ENCODE measurements around the gene GOLGA6A. TPM values are rescaled to one million over a fixed set of nuclear protein-coding genes. Genes with fewer than 3 reads are reported as not detected.
"Not testable (repeated sequence)": the region's sequence is repeated elsewhere in the genome, so short reads cannot be mapped to it uniquely, and the experiment has no call there.

Gene GOLGA6A
- total RNA-seq, 1 experiment from 2014 or later, result not detected

- H3K27ac Mint-ChIP-seq (ENCODE audit: unreplicated experiment); H3K9me3 Mint-ChIP-seq (ENCODE audit: low read depth, unreplicated experiment); intact Hi-C loops (cut with micrococcal nuclease; ENCODE audit: unreplicated experiment); H3K4me3 Mint-ChIP-seq (ENCODE audit: low read depth, unreplicated experiment); CTCF ChIA-PET; H3K4me1 Mint-ChIP-seq (ENCODE audit: low read depth, unreplicated experiment); BruUV-seq (replicated peaks); H3K36me3 Mint-ChIP-seq (ENCODE audit: insufficient read depth, unreplicated experiment); DNase-seq: not testable (repeated sequence)
- peaks cover 13% of the 10 kb centered on the region for H3K27me3 Mint-ChIP-seq (ENCODE audit: unreplicated experiment)
Observed at GRCh38 chr15:74075781-74076180, 6.6 kb downstream of the GOLGA6A start.

GRCh38 chr15:74072614-74073337 lies 9.6 kb downstream of the GOLGA6A start:
- H3K4me3 Mint-ChIP-seq (ENCODE audit: low read depth, unreplicated experiment); intact Hi-C loops (cut with micrococcal nuclease; ENCODE audit: unreplicated experiment); H3K27ac Mint-ChIP-seq (ENCODE audit: unreplicated experiment); BruUV-seq (replicated peaks); H3K9me3 Mint-ChIP-seq (ENCODE audit: low read depth, unreplicated experiment); H3K4me1 Mint-ChIP-seq (ENCODE audit: low read depth, unreplicated experiment); H3K36me3 Mint-ChIP-seq (ENCODE audit: insufficient read depth, unreplicated experiment); CTCF ChIA-PET: not testable (repeated sequence)
- peaks cover 13% of the 10 kb centered on the region for H3K27me3 Mint-ChIP-seq (ENCODE audit: unreplicated experiment)
- peak; percentile 31 for TF ChIP-seq CTCF (IDR thresholded peaks at IDR 0.05; ENCODE audit: unreplicated experiment)
- DNase-seq, result peak; percentile 78

- H3K36me3 Mint-ChIP-seq (ENCODE audit: insufficient read depth, unreplicated experiment); CTCF ChIA-PET; H3K9me3 Mint-ChIP-seq (ENCODE audit: low read depth, unreplicated experiment); DNase-seq; BruUV-seq (replicated peaks); H3K27ac Mint-ChIP-seq (ENCODE audit: unreplicated experiment); H3K4me1 Mint-ChIP-seq (ENCODE audit: low read depth, unreplicated experiment); H3K4me3 Mint-ChIP-seq (ENCODE audit: low read depth, unreplicated experiment); intact Hi-C loops (cut with micrococcal nuclease; ENCODE audit: unreplicated experiment): not testable (repeated sequence)
- peaks cover 13% of the 10 kb centered on the region for H3K27me3 Mint-ChIP-seq (ENCODE audit: unreplicated experiment)
Observed at GRCh38 chr15:74072132-74072531, 10.2 kb downstream of the GOLGA6A start.

- H3K27ac Mint-ChIP-seq (ENCODE audit: unreplicated experiment); BruUV-seq (replicated peaks); H3K4me3 Mint-ChIP-seq (ENCODE audit: low read depth, unreplicated experiment); H3K4me1 Mint-ChIP-seq (ENCODE audit: low read depth, unreplicated experiment); DNase-seq; CTCF ChIA-PET; intact Hi-C loops (cut with micrococcal nuclease; ENCODE audit: unreplicated experiment); H3K9me3 Mint-ChIP-seq (ENCODE audit: low read depth, unreplicated experiment); H3K36me3 Mint-ChIP-seq (ENCODE audit: insufficient read depth, unreplicated experiment): not testable (repeated sequence)
- H3K27me3 Mint-ChIP-seq (ENCODE audit: unreplicated experiment), result peaks cover 13% of the 10 kb centered on the region
Observed at GRCh38 chr15:74071645-74072044, 10.7 kb downstream of the GOLGA6A start.

- Mint-ChIP-seq H3K4me1 (ENCODE audit: low read depth, unreplicated experiment) (peaks cover 11% of the 10 kb centered on the region), H3K4me3 (ENCODE audit: low read depth, unreplicated experiment) (peak overlapping the region; percentile 21), H3K27me3 (ENCODE audit: unreplicated experiment) (peaks cover 13% of the 10 kb centered on the region)
- peak; percentile 83 for TF ChIP-seq CTCF (IDR thresholded peaks at IDR 0.05; ENCODE audit: unreplicated experiment)
- H3K9me3 Mint-ChIP-seq (ENCODE audit: low read depth, unreplicated experiment); H3K36me3 Mint-ChIP-seq (ENCODE audit: insufficient read depth, unreplicated experiment); intact Hi-C loops (cut with micrococcal nuclease; ENCODE audit: unreplicated experiment); BruUV-seq (replicated peaks); CTCF ChIA-PET; H3K27ac Mint-ChIP-seq (ENCODE audit: unreplicated experiment): not testable (repeated sequence)
- DNase-seq, result peak; percentile 80
Observed at GRCh38 chr15:74065684-74066411, 16.5 kb downstream of the GOLGA6A start.

GRCh38 chr15:74064822-74065221 lies 17.5 kb downstream of the GOLGA6A start:
- Mint-ChIP-seq H3K4me1 (ENCODE audit: low read depth, unreplicated experiment) (peaks cover 11% of the 10 kb centered on the region), H3K27me3 (ENCODE audit: unreplicated experiment) (peaks cover 18% of the 10 kb centered on the region)
- DNase-seq; H3K9me3 Mint-ChIP-seq (ENCODE audit: low read depth, unreplicated experiment); intact Hi-C loops (cut with micrococcal nuclease; ENCODE audit: unreplicated experiment); BruUV-seq (replicated peaks); H3K4me3 Mint-ChIP-seq (ENCODE audit: low read depth, unreplicated experiment); H3K36me3 Mint-ChIP-seq (ENCODE audit: insufficient read depth, unreplicated experiment); H3K27ac Mint-ChIP-seq (ENCODE audit: unreplicated experiment): not testable (repeated sequence)
- CTCF ChIA-PET, result interaction anchor here (1.2 kb wide), 2 partner anchors 11 to 1235 kb away, joined by 10 to 12 read pairs; no protein-coding TSS in a partner anchor

- H3K4me1 Mint-ChIP-seq (ENCODE audit: low read depth, unreplicated experiment), result peaks cover 11% of the 10 kb centered on the region
- H3K4me3 Mint-ChIP-seq (ENCODE audit: low read depth, unreplicated experiment); H3K9me3 Mint-ChIP-seq (ENCODE audit: low read depth, unreplicated experiment); BruUV-seq (replicated peaks); DNase-seq; H3K27ac Mint-ChIP-seq (ENCODE audit: unreplicated experiment); H3K36me3 Mint-ChIP-seq (ENCODE audit: insufficient read depth, unreplicated experiment); intact Hi-C loops (cut with micrococcal nuclease; ENCODE audit: unreplicated experiment): not testable (repeated sequence)
- H3K27me3 Mint-ChIP-seq (ENCODE audit: unreplicated experiment), result peaks cover 24% of the 10 kb centered on the region
- CTCF ChIA-PET, result interaction anchor here (1.2 kb wide), 2 partner anchors 11 to 1236 kb away, joined by 10 to 12 read pairs; no protein-coding TSS in a partner anchor
Observed at GRCh38 chr15:74064183-74064582, 18.2 kb downstream of the GOLGA6A start.

GRCh38 chr15:74063425-74064146 lies 18.8 kb downstream of the GOLGA6A start:
- intact Hi-C loops (cut with micrococcal nuclease; ENCODE audit: unreplicated experiment); CTCF ChIA-PET; DNase-seq; H3K4me3 Mint-ChIP-seq (ENCODE audit: low read depth, unreplicated experiment); H3K27ac Mint-ChIP-seq (ENCODE audit: unreplicated experiment); H3K9me3 Mint-ChIP-seq (ENCODE audit: low read depth, unreplicated experiment); H3K36me3 Mint-ChIP-seq (ENCODE audit: insufficient read depth, unreplicated experiment); BruUV-seq (replicated peaks): not testable (repeated sequence)
- Mint-ChIP-seq H3K4me1 (ENCODE audit: low read depth, unreplicated experiment) (peaks cover 11% of the 10 kb centered on the region), H3K27me3 (ENCODE audit: unreplicated experiment) (peaks cover 30% of the 10 kb centered on the region)
